B cell (primary cell): ENCODE results near the gene SLC9C1.

Source experiments
- CTCF ChIP-seq: fragments of 200-600 bp; IDR thresholded peaks from one replicate; pipeline ENCODE4 v1.8.0; 2022; ENCODE audit warnings: antibody characterized with exemption, mild to moderate bottlenecking
- EZH2 ChIP-seq: IDR thresholded peaks from 2 replicates; pipeline ENCODE4 v1.6.1; 2012; ENCODE audit warnings: borderline replicate concordance, low read depth, mild to moderate bottlenecking, moderate library complexity, low read length; ENCODE audit not compliant: insufficient read depth, poor library complexity, severe bottlenecking

GRCh38 chr3:112233083-112233482 is 60.9 kb downstream of the SLC9C1 start:
- TF ChIP-seq EZH2 (no peak), CTCF (no peak)
